Skeletal muscle satellite cell (primary cell): ENCODE measurements around the gene PCMTD2.

ENCODE experiments used
- H3K27me3 ChIP-seq: 2 replicates; pipeline ENCODE4 v1.7.0; 2013; ENCODE audit warnings: low read length; ENCODE audit not compliant: control insufficient read depth, insufficient read depth
- H3K36me3 ChIP-seq: 2 replicates; pipeline ENCODE4 v1.7.0; 2013; ENCODE audit warnings: mild to moderate bottlenecking, control low read depth, low read length; ENCODE audit not compliant: insufficient read depth
- H3K4me1 ChIP-seq: 2 replicates; pipeline ENCODE4 v1.7.0; 2013; ENCODE audit warnings: low read length; ENCODE audit not compliant: control insufficient read depth, insufficient read depth
- H3K4me2 ChIP-seq: 2 replicates; pipeline ENCODE4 v1.7.0; 2013; ENCODE audit warnings: mild to moderate bottlenecking, low read length
- H3K4me3 ChIP-seq: 2 replicates; pipeline ENCODE4 v1.7.0; 2013; ENCODE audit warnings: low read length
- H3K9ac ChIP-seq: 2 replicates; pipeline ENCODE4 v1.7.0; 2013; ENCODE audit warnings: mild to moderate bottlenecking, low read depth, low read length, moderate library complexity
- H3K9me3 ChIP-seq: replicated peaks from 2 replicates; pipeline ENCODE4 v1.7.0; 2013; ENCODE audit warnings: mild to moderate bottlenecking, control low read depth, low read length

PCMTD2 gene

DNA sequence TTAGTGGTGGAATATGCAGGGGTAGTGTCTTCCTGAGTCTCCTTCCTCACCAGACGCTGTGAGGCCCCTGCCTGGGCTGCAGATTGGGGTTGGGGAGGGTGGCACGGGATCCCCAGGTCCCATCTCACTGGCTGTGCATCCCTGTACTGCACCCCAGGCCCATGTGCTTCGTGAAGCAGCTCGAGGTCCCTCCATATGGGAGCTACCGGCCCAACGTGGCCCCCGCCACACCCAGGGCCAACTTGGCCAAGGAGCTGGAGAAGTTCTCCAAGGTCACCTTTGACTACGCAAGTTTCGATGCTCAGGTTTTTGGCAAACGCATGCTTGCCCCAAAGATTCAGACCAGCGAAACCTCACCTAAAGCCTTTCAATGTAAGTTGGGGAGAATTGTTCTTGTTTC, 38.6 kb upstream of the PCMTD2 start:
- Histone ChIP-seq H3K27me3 (peaks cover 75% of the 10 kb centered on the region), H3K9ac (no peak overlapping the region), H3K4me1 (peaks cover 7% of the 10 kb centered on the region)

DNA sequence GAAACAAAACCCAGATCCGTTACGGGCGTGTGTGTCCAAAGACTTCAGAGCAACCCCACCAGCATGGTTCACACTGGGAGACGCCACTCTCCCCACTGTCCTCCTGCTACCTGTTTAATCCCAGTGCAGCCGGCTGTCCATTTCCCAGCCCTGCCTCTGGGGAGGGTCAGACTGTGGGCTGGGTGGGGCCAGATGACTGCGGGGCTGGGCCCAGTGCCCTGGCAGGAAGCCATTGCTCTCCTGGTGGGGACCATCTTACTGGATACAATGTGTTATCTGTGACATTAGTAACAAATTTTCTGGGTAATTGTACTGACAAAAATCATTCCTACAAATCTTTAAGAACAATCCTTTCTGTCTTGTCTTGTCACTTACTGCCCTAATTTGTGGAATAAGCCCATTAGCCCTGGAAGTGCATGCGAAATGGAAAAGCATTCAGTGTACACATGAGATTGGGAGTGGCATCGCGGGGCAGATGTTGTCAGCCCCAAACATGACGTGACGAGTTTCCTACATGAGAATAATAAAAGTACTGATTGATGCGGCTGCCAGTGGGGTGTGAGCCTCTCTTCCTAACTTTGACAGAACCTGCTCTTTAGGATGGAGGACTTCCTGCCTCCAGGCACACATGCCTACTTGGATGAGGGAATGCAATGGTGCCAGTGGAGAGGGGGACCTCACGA, 37.9 kb upstream of the PCMTD2 start:
- Histone ChIP-seq H3K9ac (no peak overlapping the region), H3K9me3 (no peaks in the 10 kb centered on the region), H3K4me1 (peaks cover 15% of the 10 kb centered on the region), H3K27me3 (peaks cover 71% of the 10 kb centered on the region), H3K4me3 (no peak overlapping the region), H3K36me3 (no peaks in the 10 kb centered on the region), H3K4me2 (no peak overlapping the region)

More for the DNA sequence above, 38.6 kb upstream of the PCMTD2 start:
- Histone ChIP-seq H3K4me3 (no peak overlapping the region), H3K36me3 (no peaks in the 10 kb centered on the region), H3K4me2 (no peak overlapping the region), H3K9me3 (no peaks in the 10 kb centered on the region)

DNA sequence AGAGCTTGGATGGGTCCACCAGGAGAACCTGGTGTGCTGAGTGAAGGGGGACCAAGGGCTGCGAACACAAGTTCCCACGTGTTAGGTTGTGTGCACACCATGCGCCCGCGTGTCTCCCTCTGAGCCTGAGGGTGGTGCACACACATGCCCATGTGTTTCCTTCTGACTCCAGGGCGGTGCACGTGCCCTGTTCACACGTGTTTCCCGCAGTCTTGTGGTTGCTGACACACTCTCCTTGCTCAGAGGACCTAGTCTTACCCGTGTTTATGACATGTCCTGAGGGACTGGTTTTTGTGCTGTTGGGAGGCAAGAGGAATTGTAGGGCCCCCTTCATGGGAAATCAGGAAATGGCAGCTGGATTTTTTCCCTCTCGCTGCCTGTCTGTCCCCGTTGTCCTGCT, 36.3 kb upstream of the PCMTD2 start:
- H3K9ac ChIP-seq: no peak overlapping the region

DNA sequence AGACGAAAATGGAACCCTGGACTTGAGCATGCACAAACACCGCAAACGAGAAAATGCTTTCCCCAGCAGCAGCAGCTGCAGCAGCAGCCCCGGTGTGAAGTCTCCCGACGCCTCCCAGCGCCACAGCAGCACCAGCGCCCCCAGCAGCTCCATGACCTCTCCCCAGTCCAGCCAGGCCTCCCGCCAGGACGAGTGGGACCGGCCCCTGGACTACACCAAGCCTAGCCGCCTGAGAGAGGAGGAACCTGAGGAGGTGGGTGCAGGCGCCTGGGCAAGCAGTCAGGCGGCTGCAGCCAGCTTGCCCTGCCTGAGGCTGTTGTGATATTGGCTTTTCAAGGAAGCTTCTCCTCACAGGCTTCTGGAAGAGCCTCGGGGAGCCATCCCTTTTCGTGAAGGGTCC, 35.8 kb upstream of the PCMTD2 start:
- H3K4me2 ChIP-seq: no peak overlapping the region
- H3K4me3 ChIP-seq: no peak overlapping the region
- H3K4me1 ChIP-seq: peaks cover 31% of the 10 kb centered on the region
- H3K9me3 ChIP-seq: no peaks in the 10 kb centered on the region
- peaks cover 52% of the 10 kb centered on the region for H3K27me3 ChIP-seq
- no peaks in the 10 kb centered on the region for H3K36me3 ChIP-seq
- H3K9ac ChIP-seq: no peak overlapping the region

More for the DNA sequence above, 36.3 kb upstream of the PCMTD2 start:
- no peak overlapping the region for H3K4me2 ChIP-seq
- H3K9me3 ChIP-seq: no peaks in the 10 kb centered on the region
- H3K36me3 ChIP-seq: no peaks in the 10 kb centered on the region
- peaks cover 57% of the 10 kb centered on the region for H3K27me3 ChIP-seq
- no peak overlapping the region for H3K4me3 ChIP-seq
- H3K4me1 ChIP-seq: peaks cover 28% of the 10 kb centered on the region

DNA sequence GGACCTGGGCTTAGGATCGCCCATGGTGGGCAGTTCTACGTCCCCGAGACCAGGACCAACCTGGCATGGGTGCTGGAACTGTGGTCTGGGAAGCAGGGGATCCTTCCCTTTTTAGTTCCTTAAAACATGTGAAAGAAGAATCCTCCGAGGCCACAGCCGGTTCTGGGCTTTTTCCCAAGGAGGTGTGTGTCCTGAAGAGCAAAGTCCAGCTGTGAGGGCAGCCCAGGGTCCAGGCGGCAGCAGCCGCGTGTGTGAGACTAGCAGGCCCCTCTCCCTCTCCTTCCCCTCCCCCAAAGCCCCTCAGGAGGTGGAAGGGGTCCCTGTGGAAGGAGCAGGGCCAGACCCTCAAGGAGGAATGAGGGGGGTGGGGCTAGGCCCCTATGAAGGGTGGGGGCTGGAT, 35.1 kb upstream of the PCMTD2 start:
- H3K9me3 ChIP-seq: no peaks in the 10 kb centered on the region
- peaks cover 46% of the 10 kb centered on the region for H3K27me3 ChIP-seq

DNA sequence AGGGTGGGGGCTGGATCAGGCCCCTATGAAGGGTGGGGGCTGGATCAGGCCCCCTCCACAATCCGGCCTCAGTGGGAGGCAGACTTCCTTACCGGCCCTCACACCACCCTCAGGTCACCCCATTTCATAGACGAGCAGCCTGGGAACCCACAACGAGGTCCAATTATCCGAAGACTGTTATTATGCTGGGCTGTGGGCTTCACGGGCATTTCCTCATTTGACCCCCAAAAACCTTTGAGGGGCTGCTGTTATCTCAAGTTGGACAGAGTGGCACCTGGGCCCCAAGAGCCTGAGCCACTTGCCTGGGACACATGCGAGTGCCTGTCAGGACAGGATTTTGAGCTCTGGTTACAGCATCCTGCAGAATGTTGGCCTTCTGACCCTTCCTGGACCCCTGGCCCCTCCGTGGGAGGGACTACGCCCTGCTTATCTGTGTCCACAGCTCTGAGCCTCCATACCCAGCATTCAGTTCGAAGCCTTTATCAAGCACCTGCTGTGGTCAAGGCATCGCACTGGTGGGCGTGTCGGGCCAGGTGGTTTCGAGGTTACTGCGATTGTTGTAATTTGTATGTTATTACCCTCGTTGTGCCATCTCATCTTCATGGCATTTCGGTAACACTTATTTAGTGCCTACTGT, 34.5 kb upstream of the PCMTD2 start:
- Histone ChIP-seq H3K27me3 (peaks cover 43% of the 10 kb centered on the region), H3K4me1 (peaks cover 38% of the 10 kb centered on the region), H3K4me3 (no peak overlapping the region), H3K36me3 (no peaks in the 10 kb centered on the region), H3K9ac (no peak overlapping the region), H3K4me2 (no peak overlapping the region), H3K9me3 (no peaks in the 10 kb centered on the region)

More for the DNA sequence above, 35.1 kb upstream of the PCMTD2 start:
- H3K36me3 ChIP-seq: no peaks in the 10 kb centered on the region
- no peak overlapping the region for H3K9ac ChIP-seq
- H3K4me3 ChIP-seq: no peak overlapping the region
- peaks cover 38% of the 10 kb centered on the region for H3K4me1 ChIP-seq
- no peak overlapping the region for H3K4me2 ChIP-seq

DNA sequence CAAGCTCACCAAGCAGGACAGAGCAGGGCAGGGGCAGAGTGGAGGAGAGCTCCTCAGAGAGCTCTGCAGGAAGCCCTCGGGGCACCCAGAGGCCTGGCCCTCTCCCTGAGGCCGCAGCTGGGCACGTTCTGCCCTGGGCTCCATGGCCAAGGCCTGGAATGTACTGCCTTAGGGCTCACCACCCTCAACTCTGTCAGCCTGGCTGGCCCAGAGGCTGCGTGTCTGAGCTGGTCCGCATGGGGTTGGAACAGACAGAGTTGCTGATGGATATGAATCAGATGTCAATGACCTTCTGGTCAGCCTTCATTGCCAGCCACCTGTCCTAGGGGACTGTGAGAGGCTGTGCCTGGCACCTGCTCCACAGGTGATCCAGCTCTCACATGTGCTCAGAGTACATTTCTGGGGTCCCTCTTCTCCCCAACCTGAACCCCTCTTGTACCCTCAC, 33.2 kb upstream of the PCMTD2 start:
- peaks cover 38% of the 10 kb centered on the region for H3K4me1 ChIP-seq
- H3K4me3 ChIP-seq: no peak overlapping the region
- H3K4me2 ChIP-seq: no peak overlapping the region
- peaks cover 30% of the 10 kb centered on the region for H3K27me3 ChIP-seq
- no peak overlapping the region for H3K9ac ChIP-seq
- H3K36me3 ChIP-seq: no peaks in the 10 kb centered on the region
- H3K9me3 ChIP-seq: no peaks in the 10 kb centered on the region

DNA sequence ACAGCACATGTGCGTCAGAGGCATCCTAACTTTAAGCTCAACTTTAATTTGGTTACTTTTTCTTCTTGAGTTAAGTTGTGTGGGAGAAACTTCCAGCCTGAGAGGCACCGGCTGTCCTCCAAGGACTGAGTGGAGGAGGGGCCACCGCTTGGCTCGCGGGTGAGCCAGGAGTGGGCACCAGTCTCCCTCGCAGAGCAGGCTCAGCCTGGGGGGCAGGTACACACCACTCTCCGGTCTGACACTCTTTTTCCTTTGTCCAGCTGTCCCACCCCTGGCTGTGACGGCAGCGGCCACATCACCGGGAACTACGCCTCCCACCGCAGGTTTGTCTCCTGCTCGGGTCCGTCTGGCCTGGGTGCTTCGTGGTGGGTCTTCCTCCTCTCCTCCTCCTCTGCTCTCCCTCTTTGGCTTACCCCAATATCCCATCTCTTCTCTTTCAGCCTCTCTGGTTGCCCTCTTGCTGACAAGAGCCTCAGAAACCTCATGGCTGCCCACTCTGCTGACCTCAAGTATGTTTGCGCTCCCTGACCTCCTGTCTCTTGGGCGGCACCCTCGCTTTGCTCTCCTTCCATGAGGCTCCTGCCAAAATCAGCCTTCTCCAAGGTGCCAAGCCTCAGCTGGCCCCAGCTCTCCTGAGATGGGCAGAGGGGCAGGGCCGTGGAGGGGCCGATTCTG, 32.6 kb upstream of the PCMTD2 start:
- H3K9me3 ChIP-seq: no peaks in the 10 kb centered on the region

DNA sequence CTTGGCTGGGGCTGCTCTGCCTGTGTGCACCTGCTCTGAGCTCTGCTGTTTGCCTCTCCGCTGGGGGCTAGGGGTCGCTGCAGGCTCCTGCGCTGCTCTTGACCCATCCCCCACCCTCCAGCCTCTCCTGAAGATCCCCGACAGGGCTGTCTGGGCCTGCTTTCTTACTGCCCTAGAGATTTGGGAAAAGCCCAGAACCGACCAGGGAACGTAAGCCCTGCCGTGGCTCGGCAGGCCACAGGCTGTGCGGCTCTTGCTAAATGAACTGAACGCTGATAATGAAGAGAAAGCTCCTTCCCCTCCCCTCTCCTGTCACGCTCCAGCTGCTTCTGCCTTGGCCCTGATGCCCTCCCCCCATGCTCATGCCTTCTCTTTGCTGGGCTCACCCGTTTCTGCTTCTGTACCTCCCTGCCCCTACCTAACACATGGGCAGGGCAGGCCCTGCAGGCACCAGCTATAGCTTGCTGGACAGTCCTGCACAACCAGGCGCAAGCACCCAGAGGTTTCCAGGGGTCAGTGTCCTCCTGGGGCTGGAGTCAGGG, 32.0 kb upstream of the PCMTD2 start:
- H3K4me3 ChIP-seq: peak overlapping the region; percentile 9
- peak overlapping the region; percentile 63 for H3K9ac ChIP-seq
- H3K4me1 ChIP-seq: peaks cover 38% of the 10 kb centered on the region
- no peaks in the 10 kb centered on the region for H3K9me3 ChIP-seq
- no peaks in the 10 kb centered on the region for H3K36me3 ChIP-seq
- peak overlapping the region; percentile 29 for H3K4me2 ChIP-seq
- H3K27me3 ChIP-seq: peaks cover 18% of the 10 kb centered on the region

More for the DNA sequence above, 32.6 kb upstream of the PCMTD2 start:
- Histone ChIP-seq H3K4me2 (peak overlapping the region; percentile 29), H3K9ac (peak overlapping the region; percentile 63), H3K27me3 (peaks cover 24% of the 10 kb centered on the region), H3K36me3 (no peaks in the 10 kb centered on the region), H3K4me1 (peaks cover 38% of the 10 kb centered on the region), H3K4me3 (peak overlapping the region; percentile 9)

DNA sequence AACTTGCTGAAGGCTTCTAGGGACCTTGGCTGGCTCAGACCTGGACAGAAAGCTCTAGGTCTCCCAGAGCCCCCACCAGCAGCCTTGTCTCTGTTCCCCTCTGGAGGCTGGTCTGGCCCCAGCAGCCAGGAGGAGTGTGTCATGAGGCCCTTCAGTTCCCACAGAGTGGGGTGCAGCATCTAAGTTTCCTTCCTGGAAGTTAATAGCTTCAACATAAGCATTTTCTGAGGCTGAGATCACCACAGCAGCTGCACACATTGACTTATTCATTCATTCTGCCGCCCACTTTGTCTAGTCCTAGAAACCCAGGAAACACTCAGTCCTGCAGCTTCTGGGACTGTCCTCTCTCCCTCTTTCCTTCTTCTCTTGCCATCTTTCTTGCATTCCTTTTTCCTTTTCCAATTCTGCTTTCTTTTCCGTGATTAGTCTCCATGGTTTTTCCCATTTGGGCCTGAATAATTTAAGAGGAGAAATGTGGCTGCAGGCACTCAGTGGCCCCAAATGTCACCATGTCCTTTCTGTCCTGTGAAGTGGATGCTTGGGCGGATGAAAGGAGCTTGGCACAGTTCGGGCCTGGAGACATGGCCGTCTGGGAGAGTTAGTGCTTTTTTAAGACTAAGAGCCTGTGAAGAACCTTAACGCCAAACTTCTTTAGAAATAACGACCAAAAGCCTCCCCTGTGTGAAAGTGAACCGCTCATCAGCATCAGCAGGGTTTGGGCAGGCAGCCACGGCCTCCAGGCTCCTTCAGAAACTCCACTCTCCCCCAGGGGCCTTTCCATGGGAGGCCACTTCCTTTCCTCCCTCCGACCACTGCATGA, 31.0 kb upstream of the PCMTD2 start:
- H3K4me2 ChIP-seq: peak overlapping the region; percentile 66
- H3K36me3 ChIP-seq: no peaks in the 10 kb centered on the region
- peak overlapping the region; percentile 18 for H3K4me3 ChIP-seq
- H3K4me1 ChIP-seq: peaks cover 38% of the 10 kb centered on the region
- peak overlapping the region; percentile 63 for H3K9ac ChIP-seq
- no peaks in the 10 kb centered on the region for H3K9me3 ChIP-seq
- H3K27me3 ChIP-seq: peaks cover 8% of the 10 kb centered on the region

DNA sequence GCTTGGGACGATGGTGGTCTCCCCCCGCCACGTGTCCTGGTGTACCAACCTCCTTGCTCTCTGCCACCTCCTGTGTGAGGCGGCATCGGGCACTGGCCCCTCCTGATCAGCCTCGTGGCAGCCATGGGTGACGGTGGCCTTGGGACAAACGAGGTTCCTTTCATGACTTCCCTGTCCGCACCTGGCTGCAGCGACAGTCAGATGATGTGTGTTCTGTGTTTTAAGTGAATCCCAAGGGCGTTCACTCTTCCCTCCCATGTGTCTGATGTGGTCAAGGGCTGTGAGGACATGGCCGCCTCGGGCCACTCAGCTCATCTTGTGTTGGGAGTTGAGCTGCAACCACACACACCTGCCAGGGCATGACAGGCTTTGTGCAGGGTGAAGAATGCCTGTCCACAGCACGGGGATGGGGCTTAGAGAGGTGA, 30.4 kb upstream of the PCMTD2 start:
- H3K4me3 ChIP-seq: no peak overlapping the region
- H3K9me3 ChIP-seq: no peaks in the 10 kb centered on the region
- no peaks in the 10 kb centered on the region for H3K36me3 ChIP-seq
- peaks cover 38% of the 10 kb centered on the region for H3K4me1 ChIP-seq
- no peak overlapping the region for H3K4me2 ChIP-seq
- peaks cover 2% of the 10 kb centered on the region for H3K27me3 ChIP-seq
- H3K9ac ChIP-seq: peak overlapping the region; percentile 38
